Loucy (cell line): ENCODE data around the gene ZNF32.

ENCODE experiments used
- CTCF ChIP-seq: fragments of 200-600 bp; sonication (generic); conservative IDR thresholded peaks from 2 replicates; pipeline ENCODE4 v1.5.1; 2014; ENCODE audit warnings: mild to moderate bottlenecking, antibody characterized with exemption, low read length
- EZH2phosphoT487 ChIP-seq: fragments of 200-600 bp; IDR thresholded peaks from 2 replicates; pipeline ENCODE4 v1.6.1; 2018; ENCODE audit warnings: antibody characterized with exemption, mild to moderate bottlenecking, moderate library complexity, borderline replicate concordance

- TF ChIP-seq CTCF = no peak
- TF ChIP-seq EZH2phosphoT487 = no peak
Measured at GRCh38 chr10:43669386-43669785, 20.7 kb upstream of the ZNF32 start.
